Measurements from ENCODE around the gene MTG1.
"Not testable (repeated sequence)": the region's sequence is repeated elsewhere in the genome, so short reads cannot be mapped to it uniquely, and the experiment has no call there.

The MTG1 gene

GRCh38 chr10:133361227-133361626 is 32.7 kb upstream of the MTG1 start:
- Histone ChIP-seq H3K36me3 (ENCODE audit: control insufficient read depth, low read depth, low read length) (peaks cover 35% of the 10 kb centered on the region), H3K27me3 (ENCODE audit: control insufficient read depth, insufficient read depth, low read length) (peaks cover 9% of the 10 kb centered on the region), H3K4me1 (ENCODE audit: control insufficient read depth, low read depth, low read length) (no peaks in the 10 kb centered on the region), H3K9me3 (ENCODE audit: control insufficient read depth, low read depth, low read length) (no peaks in the 10 kb centered on the region), H3K4me3 (ENCODE audit: low read length) (no peak overlapping the region), H3K27ac (ENCODE audit: low read length) (no peak overlapping the region), H3K9ac (ENCODE audit: low read length) (no peak overlapping the region)

GRCh38 chr10:133361773-133362441 is 32.0 kb upstream of the MTG1 start:
- Histone ChIP-seq H3K27ac (ENCODE audit: low read length) (no peak overlapping the region), H3K4me3 (ENCODE audit: low read length) (no peak overlapping the region)

GRCh38 chr10:133362846-133363245 is 31.1 kb upstream of the MTG1 start:
- H3K36me3 ChIP-seq (ENCODE audit: control insufficient read depth, low read depth, low read length) = peaks cover 43% of the 10 kb centered on the region

More at GRCh38 chr10:133361773-133362441, 32.0 kb upstream of the MTG1 start:
- Histone ChIP-seq H3K9me3 (ENCODE audit: control insufficient read depth, low read depth, low read length) (no peaks in the 10 kb centered on the region), H3K9ac (ENCODE audit: low read length) (no peak overlapping the region), H3K36me3 (ENCODE audit: control insufficient read depth, low read depth, low read length) (peaks cover 42% of the 10 kb centered on the region), H3K4me1 (ENCODE audit: control insufficient read depth, low read depth, low read length) (no peaks in the 10 kb centered on the region), H3K27me3 (ENCODE audit: control insufficient read depth, insufficient read depth, low read length) (peaks cover 9% of the 10 kb centered on the region)

GRCh38 chr10:133364645-133365431 is 29.1 kb upstream of the MTG1 start:
- H3K27ac ChIP-seq (ENCODE audit: low read length) = no peak overlapping the region
- peaks cover 5% of the 10 kb centered on the region for H3K27me3 ChIP-seq (ENCODE audit: control insufficient read depth, insufficient read depth, low read length)
- no peak overlapping the region for H3K9ac ChIP-seq (ENCODE audit: low read length)
- H3K36me3 ChIP-seq (ENCODE audit: control insufficient read depth, low read depth, low read length) = peaks cover 58% of the 10 kb centered on the region
- no peak overlapping the region for H3K4me3 ChIP-seq (ENCODE audit: low read length)
- H3K9me3 ChIP-seq (ENCODE audit: control insufficient read depth, low read depth, low read length) = no peaks in the 10 kb centered on the region
- H3K4me1 ChIP-seq (ENCODE audit: control insufficient read depth, low read depth, low read length) = no peaks in the 10 kb centered on the region

More at GRCh38 chr10:133362846-133363245, 31.1 kb upstream of the MTG1 start:
- Histone ChIP-seq H3K9me3 (ENCODE audit: control insufficient read depth, low read depth, low read length) (no peaks in the 10 kb centered on the region), H3K4me3 (ENCODE audit: low read length) (no peak overlapping the region), H3K27ac (ENCODE audit: low read length) (no peak overlapping the region), H3K9ac (ENCODE audit: low read length) (no peak overlapping the region), H3K27me3 (ENCODE audit: control insufficient read depth, insufficient read depth, low read length) (peaks cover 9% of the 10 kb centered on the region), H3K4me1 (ENCODE audit: control insufficient read depth, low read depth, low read length) (no peaks in the 10 kb centered on the region)

- no peaks in the 10 kb centered on the region for H3K27me3 ChIP-seq (ENCODE audit: control insufficient read depth, insufficient read depth, low read length)
- H3K4me3 ChIP-seq (ENCODE audit: low read length) = no peak overlapping the region
- H3K36me3 ChIP-seq (ENCODE audit: control insufficient read depth, low read depth, low read length) = peaks cover 66% of the 10 kb centered on the region
- H3K9me3 ChIP-seq (ENCODE audit: control insufficient read depth, low read depth, low read length) = no peaks in the 10 kb centered on the region
- no peak overlapping the region for H3K9ac ChIP-seq (ENCODE audit: low read length)
- H3K4me1 ChIP-seq (ENCODE audit: control insufficient read depth, low read depth, low read length) = no peaks in the 10 kb centered on the region
- no peak overlapping the region for H3K27ac ChIP-seq (ENCODE audit: low read length)
Observed at GRCh38 chr10:133365461-133366129, 28.4 kb upstream of the MTG1 start.

GRCh38 chr10:133366130-133366478 is 27.9 kb upstream of the MTG1 start:
- no peak overlapping the region for H3K27ac ChIP-seq (ENCODE audit: low read length)
- H3K4me1 ChIP-seq (ENCODE audit: control insufficient read depth, low read depth, low read length) = no peaks in the 10 kb centered on the region
- H3K9ac ChIP-seq (ENCODE audit: low read length) = no peak overlapping the region
- H3K9me3 ChIP-seq (ENCODE audit: control insufficient read depth, low read depth, low read length) = no peaks in the 10 kb centered on the region
- H3K27me3 ChIP-seq (ENCODE audit: control insufficient read depth, insufficient read depth, low read length) = no peaks in the 10 kb centered on the region
- H3K36me3 ChIP-seq (ENCODE audit: control insufficient read depth, low read depth, low read length) = peaks cover 68% of the 10 kb centered on the region
- H3K4me3 ChIP-seq (ENCODE audit: low read length) = no peak overlapping the region

GRCh38 chr10:133366751-133367150 is 27.2 kb upstream of the MTG1 start:
- Histone ChIP-seq H3K9ac (ENCODE audit: low read length) (no peak overlapping the region), H3K36me3 (ENCODE audit: control insufficient read depth, low read depth, low read length) (peaks cover 68% of the 10 kb centered on the region)

GRCh38 chr10:133367461-133367860 is 26.5 kb upstream of the MTG1 start:
- H3K27me3 ChIP-seq (ENCODE audit: control insufficient read depth, insufficient read depth, low read length); H3K4me3 ChIP-seq (ENCODE audit: low read length); H3K27ac ChIP-seq (ENCODE audit: low read length); H3K4me1 ChIP-seq (ENCODE audit: control insufficient read depth, low read depth, low read length); H3K9ac ChIP-seq (ENCODE audit: low read length); H3K9me3 ChIP-seq (ENCODE audit: control insufficient read depth, low read depth, low read length): not testable (repeated sequence)
- H3K36me3 ChIP-seq (ENCODE audit: control insufficient read depth, low read depth, low read length) = peaks cover 61% of the 10 kb centered on the region

More at GRCh38 chr10:133366751-133367150, 27.2 kb upstream of the MTG1 start:
- Histone ChIP-seq H3K27me3 (ENCODE audit: control insufficient read depth, insufficient read depth, low read length) (no peaks in the 10 kb centered on the region), H3K4me1 (ENCODE audit: control insufficient read depth, low read depth, low read length) (no peaks in the 10 kb centered on the region), H3K9me3 (ENCODE audit: control insufficient read depth, low read depth, low read length) (no peaks in the 10 kb centered on the region), H3K27ac (ENCODE audit: low read length) (no peak overlapping the region), H3K4me3 (ENCODE audit: low read length) (no peak overlapping the region)

- H3K27me3 ChIP-seq (ENCODE audit: control insufficient read depth, insufficient read depth, low read length) = no peaks in the 10 kb centered on the region
- no peaks in the 10 kb centered on the region for H3K4me1 ChIP-seq (ENCODE audit: control insufficient read depth, low read depth, low read length)
- H3K27ac ChIP-seq (ENCODE audit: low read length) = no peak overlapping the region
- no peaks in the 10 kb centered on the region for H3K9me3 ChIP-seq (ENCODE audit: control insufficient read depth, low read depth, low read length)
- no peak overlapping the region for H3K4me3 ChIP-seq (ENCODE audit: low read length)
- H3K36me3 ChIP-seq (ENCODE audit: control insufficient read depth, low read depth, low read length) = peaks cover 54% of the 10 kb centered on the region
- no peak overlapping the region for H3K9ac ChIP-seq (ENCODE audit: low read length)
Observed at GRCh38 chr10:133368153-133368552, 25.8 kb upstream of the MTG1 start.

- H3K27me3 ChIP-seq (ENCODE audit: control insufficient read depth, insufficient read depth, low read length) = peaks cover 14% of the 10 kb centered on the region
- no peaks in the 10 kb centered on the region for H3K4me1 ChIP-seq (ENCODE audit: control insufficient read depth, low read depth, low read length)
- H3K27ac ChIP-seq (ENCODE audit: low read length) = no peak overlapping the region
- no peak overlapping the region for H3K4me3 ChIP-seq (ENCODE audit: low read length)
- H3K9me3 ChIP-seq (ENCODE audit: control insufficient read depth, low read depth, low read length) = no peaks in the 10 kb centered on the region
- H3K36me3 ChIP-seq (ENCODE audit: control insufficient read depth, low read depth, low read length) = peaks cover 40% of the 10 kb centered on the region
- H3K9ac ChIP-seq (ENCODE audit: low read length) = no peak overlapping the region
Observed at GRCh38 chr10:133370030-133370786, 23.7 kb upstream of the MTG1 start.

- Histone ChIP-seq H3K4me1 (ENCODE audit: control insufficient read depth, low read depth, low read length) (no peaks in the 10 kb centered on the region), H3K9me3 (ENCODE audit: control insufficient read depth, low read depth, low read length) (no peaks in the 10 kb centered on the region), H3K36me3 (ENCODE audit: control insufficient read depth, low read depth, low read length) (peaks cover 25% of the 10 kb centered on the region), H3K27ac (ENCODE audit: low read length) (no peak overlapping the region), H3K9ac (ENCODE audit: low read length) (no peak overlapping the region), H3K4me3 (ENCODE audit: low read length) (no peak overlapping the region), H3K27me3 (ENCODE audit: control insufficient read depth, insufficient read depth, low read length) (peaks cover 37% of the 10 kb centered on the region)
Observed at GRCh38 chr10:133372507-133372906, 21.4 kb upstream of the MTG1 start.

Measured in iPS-18a (cell line).